Uterus (tissue), 2 donors: ENCODE measurements around the gene TMEM109.

Source experiments
- POLR2A ChIP-seq, 2 donors: fragments of 450-650 bp; IDR thresholded peaks; one replicate each; pipeline ENCODE4 v1.6.1; 2016; ENCODE audit warnings: antibody characterized with exemption in 2 of 2, mild to moderate bottlenecking in 1 of 2, moderate library complexity in 1 of 2
- TF ChIP-seq, protein P1 (sequence below), 4 experiments: fragments of 200-600 bp in 2 of 4; fragments of 450-650 bp in 2 of 4; sonication (generic) in 2 of 4; IDR thresholded peaks; one replicate each; pipeline ENCODE4 v1.5.1; 2016 to 2019; ENCODE audit warnings: antibody characterized with exemption in 4 of 4, mild to moderate bottlenecking in 2 of 4, moderate library complexity in 1 of 4

DNA sequence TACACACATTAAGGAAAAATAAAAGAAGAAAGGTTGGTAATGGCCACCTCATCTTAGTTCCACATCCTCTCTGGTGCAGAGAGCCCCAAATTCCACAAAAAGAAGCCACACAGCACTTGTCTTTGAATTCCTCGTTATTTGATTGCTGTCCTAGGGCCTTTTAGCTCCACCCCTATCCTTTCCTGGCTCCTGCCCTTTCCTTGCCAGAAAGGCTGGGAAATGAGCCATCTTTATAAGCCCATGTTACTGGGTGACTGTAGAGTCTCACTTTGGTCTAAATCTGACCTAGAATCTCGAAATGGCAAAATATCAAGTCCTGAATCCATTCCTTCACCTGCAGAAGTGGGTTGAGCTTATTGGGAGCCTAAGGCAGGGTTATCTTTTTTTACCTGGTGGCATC is 6.0 kb downstream of the TMEM109 start:
- TF ChIP-seq, protein P1, sequence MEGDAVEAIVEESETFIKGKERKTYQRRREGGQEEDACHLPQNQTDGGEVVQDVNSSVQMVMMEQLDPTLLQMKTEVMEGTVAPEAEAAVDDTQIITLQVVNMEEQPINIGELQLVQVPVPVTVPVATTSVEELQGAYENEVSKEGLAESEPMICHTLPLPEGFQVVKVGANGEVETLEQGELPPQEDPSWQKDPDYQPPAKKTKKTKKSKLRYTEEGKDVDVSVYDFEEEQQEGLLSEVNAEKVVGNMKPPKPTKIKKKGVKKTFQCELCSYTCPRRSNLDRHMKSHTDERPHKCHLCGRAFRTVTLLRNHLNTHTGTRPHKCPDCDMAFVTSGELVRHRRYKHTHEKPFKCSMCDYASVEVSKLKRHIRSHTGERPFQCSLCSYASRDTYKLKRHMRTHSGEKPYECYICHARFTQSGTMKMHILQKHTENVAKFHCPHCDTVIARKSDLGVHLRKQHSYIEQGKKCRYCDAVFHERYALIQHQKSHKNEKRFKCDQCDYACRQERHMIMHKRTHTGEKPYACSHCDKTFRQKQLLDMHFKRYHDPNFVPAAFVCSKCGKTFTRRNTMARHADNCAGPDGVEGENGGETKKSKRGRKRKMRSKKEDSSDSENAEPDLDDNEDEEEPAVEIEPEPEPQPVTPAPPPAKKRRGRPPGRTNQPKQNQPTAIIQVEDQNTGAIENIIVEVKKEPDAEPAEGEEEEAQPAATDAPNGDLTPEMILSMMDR (IDR thresholded peaks at IDR 0.05) = no peak
- TF ChIP-seq POLR2A (IDR thresholded peaks at IDR 0.05) = no peak
